Psoas muscle (tissue), 8 donors: ENCODE results near the gene CEP85. TPM values are rescaled to one million over a fixed set of nuclear protein-coding genes. Genes with fewer than 3 reads are reported as not detected.

Source experiments
- ATAC-seq, 4 donors: fragments of 200-7000 bp; cut with Tn5 transposase; one replicate each; pipeline ENCODE4 v1.9.1; 2020; ENCODE audit warnings: moderate library complexity in 3 of 4, mild to moderate bottlenecking in 2 of 4
- DNase-seq, 2 donors: peaks; one replicate each; pipeline ENCODE4 v3.0.0-alpha.2; 2020
- H3K27ac ChIP-seq: fragments of 200-600 bp; one replicate; pipeline ENCODE4 v1.8.0; 2022
- H3K27me3 ChIP-seq, 3 donors: fragments of 200-600 bp in 1 of 3; one replicate each; pipeline versions ENCODE4 v1.6.1 to v1.8.0; 2013 to 2022; ENCODE audit warnings: low read length in 2 of 3, mild to moderate bottlenecking in 2 of 3, moderate library complexity in 1 of 3; ENCODE audit not compliant: insufficient read depth in 3 of 3
- H3K36me3 ChIP-seq, 2 donors: fragments of 200-600 bp in 1 of 2; one replicate each; pipeline versions ENCODE4 v1.6.1 to v1.8.0; 2013 to 2022; ENCODE audit warnings: low read depth in 1 of 2, mild to moderate bottlenecking in 1 of 2, moderate library complexity in 1 of 2; ENCODE audit not compliant: insufficient read depth in 1 of 2
- H3K4me1 ChIP-seq: fragments of 200-600 bp; one replicate; pipeline ENCODE4 v1.8.0; 2022
- H3K4me3 ChIP-seq: fragments of 200-600 bp; one replicate; pipeline ENCODE4 v1.8.0; 2022; ENCODE audit warnings: mild to moderate bottlenecking
- H3K9me3 ChIP-seq: fragments of 200-600 bp; one replicate; pipeline ENCODE4 v1.8.0; 2022
- CTCF ChIP-seq: fragments of 200-600 bp; IDR thresholded peaks from one replicate; pipeline ENCODE4 v1.8.0; 2022; ENCODE audit warnings: antibody characterized with exemption
- WGBS, 3 donors: extraction: QIAGEN DNeasy Blood & Tissue Kit; methylation state at CpG; one replicate each; pipeline versions ENCODE4 v1.1.6 to v1.1.7; 2013; 5-methylcytosine and 5-hydroxymethylcytosine counted together
- intact Hi-C, 2 donors: fragments of 100-400 bp; cut with DNase I; formaldehyde crosslinking; loops; one replicate each; pipeline versions ENCODE4 v1.11.0 to v1.14.2; 2022
- polyA plus RNA-seq, 3 donors: library from polyadenylated mRNA; stranded (reverse); fragments of 200-250 nt; gene quantifications; one replicate each; pipeline ENCODE4 v1.2.3, GENCODE V29; 2013
- total RNA-seq, 4 donors: library from RNA; stranded (reverse); fragmentation: NEBNext Ultra II Directional in 2 of 4; extraction: Animal tissue kit (Norgen Biotek cat#: 25700) in 2 of 4; gene quantifications; one replicate each; pipeline versions ENCODE4 v1.2.1 to v1.2.4, GENCODE V29; 2021 to 2023
- donor health status: healthy with polysubstance abuse.
- donor health status: DM: no; HTN: no; CAD: no; lungs with moderate emphysema.
- donor health status: Bipolar disorder and iron deficiency.
- donor health status: healthy.
- donor health status: DM: yes; HTN: yes; CAD: no.
- donor health status: DM: no; HTN: no; CAD: no.
- donor health status: DM: no; HTN: no; CAD: no.
- donor health status: DM: yes; HTN: yes; CAD: no.

CEP85 gene
- total and polyA plus RNA-seq, 7 donors: 14.8 to 52.5 (median 24.2) TPM

- Histone ChIP-seq H3K4me1 (peaks cover 53% of the 10 kb centered on the region), H3K36me3 (peaks cover 0 to 9% of the 10 kb centered on the region in 2 donors), H3K9me3 (no peaks in the 10 kb centered on the region), H3K27ac (peak overlapping the region; percentile 80), H3K4me3 (no peak overlapping the region), H3K27me3 (no peaks in the 10 kb centered on the region)
- intact Hi-C loops: no loop called here
- peak; percentile 69 to 77 (median 74) for ATAC-seq
- TF ChIP-seq CTCF: peak; percentile 51
- peak; percentile 89 to 92 for DNase-seq
- WGBS, 3 donors: 23 to 33% (median 23%) methylated on average over 22 of the region's 22 CpGs
These were observed 50.8 kb downstream of the CEP85 start for GRCh38 chr1:26284597-26285347.

DNA sequence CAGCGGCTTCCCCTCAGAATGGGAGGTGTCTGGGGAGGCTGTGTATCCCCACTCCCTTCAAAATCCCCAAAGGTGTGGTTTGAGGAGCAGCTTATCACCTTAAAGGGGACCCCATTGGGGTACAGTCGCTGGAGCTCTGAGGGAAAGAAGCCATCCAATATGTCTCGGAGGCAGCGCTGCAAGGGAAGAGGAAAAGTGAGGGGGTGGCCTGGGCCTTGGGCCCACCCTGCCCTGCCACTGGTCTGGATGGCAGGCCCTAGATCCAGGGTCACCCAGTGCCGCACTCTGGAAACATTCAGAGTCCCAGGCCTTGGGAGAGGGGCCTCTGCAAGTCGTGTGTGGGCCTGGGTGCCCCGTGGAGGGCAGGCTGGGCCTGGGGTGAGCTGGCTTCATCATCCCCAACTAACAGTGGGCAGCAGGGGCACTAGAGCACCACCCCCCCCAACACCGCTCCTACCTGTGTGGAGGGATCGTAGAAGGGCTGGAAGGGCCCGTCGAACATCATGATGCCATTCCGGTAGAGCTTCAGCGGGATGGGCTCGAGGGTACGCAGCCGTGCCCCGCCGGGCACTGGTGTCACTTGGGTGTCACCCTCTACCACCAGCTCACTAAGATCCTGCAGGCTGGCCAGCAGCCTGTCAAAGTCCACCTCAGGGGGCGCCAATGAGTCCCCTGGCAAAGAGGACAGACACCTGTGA lies 51.5 kb downstream of the CEP85 start:
- peak; percentile 25 to 54 (median 40) for ATAC-seq
- no peaks in the 10 kb centered on the region for H3K27me3 ChIP-seq
- H3K27ac ChIP-seq: peak overlapping the region; percentile 80
- peak; percentile 35 for TF ChIP-seq CTCF
- no peaks in the 10 kb centered on the region for H3K9me3 ChIP-seq
- no peak overlapping the region for H3K4me3 ChIP-seq
- peaks cover 48% of the 10 kb centered on the region for H3K4me1 ChIP-seq
- WGBS, 3 donors: 68 to 82% (median 70%) methylated on average over 17 to 19 of the region's 19 CpGs
- intact Hi-C loops: loop anchor here in 1 of 2 donors (2.0 kb wide), 1 partner anchor 35 kb away; no protein-coding TSS in a partner anchor
- H3K36me3 ChIP-seq: peaks cover 0 to 9% of the 10 kb centered on the region in 2 donors
- DNase-seq: peak; percentile 66 to 81

GRCh38 chr1:26286064-26286416 lies 52.0 kb downstream of the CEP85 start:
- H3K4me1 ChIP-seq: peaks cover 43% of the 10 kb centered on the region
- H3K27ac ChIP-seq: peak overlapping the region; percentile 80
- 40 to 78% (median 52%) methylated on average over 2 of the region's 2 CpGs for WGBS, 3 donors
- no peak for ATAC-seq
- no peak for DNase-seq
- H3K36me3 ChIP-seq: peaks cover 0 to 6% of the 10 kb centered on the region in 2 donors
- no peak for TF ChIP-seq CTCF
- intact Hi-C loops: loop anchor here in 1 of 2 donors (2.0 kb wide), 1 partner anchor 35 kb away; no protein-coding TSS in a partner anchor
- no peaks in the 10 kb centered on the region for H3K27me3 ChIP-seq
- H3K4me3 ChIP-seq: no peak overlapping the region
- no peaks in the 10 kb centered on the region for H3K9me3 ChIP-seq

DNA sequence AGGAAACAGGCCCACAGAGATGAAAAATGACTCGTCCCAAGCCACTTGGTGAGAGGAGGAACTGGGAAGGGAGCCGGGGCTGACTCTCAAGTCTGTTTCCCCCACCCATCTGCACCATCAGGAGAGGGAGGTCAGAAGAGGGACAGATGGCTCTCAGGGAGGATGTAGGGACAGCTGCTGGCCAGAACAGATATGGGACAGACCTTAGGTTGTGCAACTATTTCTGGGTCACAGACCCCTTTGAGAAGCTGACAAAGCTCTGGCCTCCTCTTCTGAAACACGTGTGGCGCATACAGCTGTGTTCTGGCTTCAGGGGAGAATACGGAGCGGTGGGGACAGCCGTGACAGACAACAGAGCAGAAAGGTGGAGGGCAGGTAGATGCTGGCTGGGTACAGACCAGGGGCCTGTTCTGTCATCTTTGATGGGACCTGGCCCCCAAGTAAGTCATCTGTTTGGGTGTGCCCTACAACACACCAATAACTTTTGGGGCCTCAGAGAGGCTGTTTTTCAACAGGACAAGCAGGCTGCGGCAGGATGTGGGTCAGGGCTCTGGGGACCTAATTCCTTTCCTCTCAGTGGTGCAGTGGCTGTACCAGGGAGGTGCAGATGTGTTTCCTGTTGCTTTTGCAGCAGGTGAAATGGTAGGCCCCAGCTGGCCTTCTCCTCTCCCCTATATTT lies 53.2 kb downstream of the CEP85 start:
- Histone ChIP-seq H3K27me3 (no peaks in the 10 kb centered on the region), H3K4me3 (no peak overlapping the region), H3K27ac (peak overlapping the region; percentile 80), H3K4me1 (peaks cover 31% of the 10 kb centered on the region), H3K36me3 (no peaks in the 10 kb centered on the region), H3K9me3 (no peaks in the 10 kb centered on the region)
- intact Hi-C loops: loop anchor here in 1 of 2 donors (2.0 kb wide), 1 partner anchor 34 kb away; no protein-coding TSS in a partner anchor
- ATAC-seq (peak; percentile 28 to 48 (median 40)), DNase-seq (peak; percentile 70 to 85)
- TF ChIP-seq CTCF: no peak
- 22 to 23% (median 23%) methylated on average over 8 of the region's 8 CpGs for WGBS, 3 donors
